Uterus (tissue), 2 donors: ENCODE measurements around the gene TANC1.

Experiments
- POLR2A ChIP-seq, 2 donors: fragments of 450-650 bp; IDR thresholded peaks; one replicate each; pipeline ENCODE4 v1.6.1; 2016; ENCODE audit warnings: antibody characterized with exemption in 2 of 2, mild to moderate bottlenecking in 1 of 2, moderate library complexity in 1 of 2
- TF ChIP-seq, protein P1 (sequence below), 4 experiments: fragments of 200-600 bp in 2 of 4; fragments of 450-650 bp in 2 of 4; sonication (generic) in 2 of 4; IDR thresholded peaks; one replicate each; pipeline ENCODE4 v1.5.1; 2016 to 2019; ENCODE audit warnings: antibody characterized with exemption in 4 of 4, mild to moderate bottlenecking in 2 of 4, moderate library complexity in 1 of 4

DNA sequence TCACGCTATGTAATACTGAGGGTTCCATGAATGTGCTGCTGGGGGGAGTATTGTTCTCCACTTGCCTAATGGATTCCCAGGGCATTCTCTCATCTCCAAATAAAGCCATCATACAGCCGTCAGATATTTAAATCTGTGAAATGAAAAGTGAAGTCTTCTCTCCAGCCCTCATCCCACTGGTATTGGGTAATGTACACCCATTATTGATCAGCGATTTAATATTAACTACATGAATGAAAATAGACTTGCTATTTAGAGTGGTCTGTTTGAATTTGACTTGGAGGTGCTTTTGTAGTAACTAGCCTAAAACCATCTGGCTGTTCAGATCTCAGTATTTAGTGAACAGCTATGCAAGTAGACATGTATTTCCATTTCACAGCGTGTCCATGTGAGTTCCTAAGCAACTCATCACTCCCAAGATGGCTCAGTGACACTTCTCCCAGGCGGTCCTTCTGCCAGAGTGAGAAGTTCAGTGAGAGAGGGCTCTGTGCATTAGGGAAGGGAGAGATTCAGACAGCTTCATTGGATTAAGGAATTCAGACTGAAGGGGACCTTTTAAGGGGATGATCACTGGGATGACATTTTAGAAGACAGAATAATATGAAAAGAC, 177.4 kb downstream of the TANC1 start:
- TF ChIP-seq, protein P1, sequence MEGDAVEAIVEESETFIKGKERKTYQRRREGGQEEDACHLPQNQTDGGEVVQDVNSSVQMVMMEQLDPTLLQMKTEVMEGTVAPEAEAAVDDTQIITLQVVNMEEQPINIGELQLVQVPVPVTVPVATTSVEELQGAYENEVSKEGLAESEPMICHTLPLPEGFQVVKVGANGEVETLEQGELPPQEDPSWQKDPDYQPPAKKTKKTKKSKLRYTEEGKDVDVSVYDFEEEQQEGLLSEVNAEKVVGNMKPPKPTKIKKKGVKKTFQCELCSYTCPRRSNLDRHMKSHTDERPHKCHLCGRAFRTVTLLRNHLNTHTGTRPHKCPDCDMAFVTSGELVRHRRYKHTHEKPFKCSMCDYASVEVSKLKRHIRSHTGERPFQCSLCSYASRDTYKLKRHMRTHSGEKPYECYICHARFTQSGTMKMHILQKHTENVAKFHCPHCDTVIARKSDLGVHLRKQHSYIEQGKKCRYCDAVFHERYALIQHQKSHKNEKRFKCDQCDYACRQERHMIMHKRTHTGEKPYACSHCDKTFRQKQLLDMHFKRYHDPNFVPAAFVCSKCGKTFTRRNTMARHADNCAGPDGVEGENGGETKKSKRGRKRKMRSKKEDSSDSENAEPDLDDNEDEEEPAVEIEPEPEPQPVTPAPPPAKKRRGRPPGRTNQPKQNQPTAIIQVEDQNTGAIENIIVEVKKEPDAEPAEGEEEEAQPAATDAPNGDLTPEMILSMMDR (IDR thresholded peaks at IDR 0.05): no peak
- no peak for TF ChIP-seq POLR2A (IDR thresholded peaks at IDR 0.05)
